Measurements from ENCODE around the gene MEF2D. TPM values are rescaled to one million over a fixed set of nuclear protein-coding genes. Genes with fewer than 3 reads are reported as not detected.

Gene MEF2D
- total RNA-seq, 1 donor from 2014 or later, result 26.6 TPM

DNA sequence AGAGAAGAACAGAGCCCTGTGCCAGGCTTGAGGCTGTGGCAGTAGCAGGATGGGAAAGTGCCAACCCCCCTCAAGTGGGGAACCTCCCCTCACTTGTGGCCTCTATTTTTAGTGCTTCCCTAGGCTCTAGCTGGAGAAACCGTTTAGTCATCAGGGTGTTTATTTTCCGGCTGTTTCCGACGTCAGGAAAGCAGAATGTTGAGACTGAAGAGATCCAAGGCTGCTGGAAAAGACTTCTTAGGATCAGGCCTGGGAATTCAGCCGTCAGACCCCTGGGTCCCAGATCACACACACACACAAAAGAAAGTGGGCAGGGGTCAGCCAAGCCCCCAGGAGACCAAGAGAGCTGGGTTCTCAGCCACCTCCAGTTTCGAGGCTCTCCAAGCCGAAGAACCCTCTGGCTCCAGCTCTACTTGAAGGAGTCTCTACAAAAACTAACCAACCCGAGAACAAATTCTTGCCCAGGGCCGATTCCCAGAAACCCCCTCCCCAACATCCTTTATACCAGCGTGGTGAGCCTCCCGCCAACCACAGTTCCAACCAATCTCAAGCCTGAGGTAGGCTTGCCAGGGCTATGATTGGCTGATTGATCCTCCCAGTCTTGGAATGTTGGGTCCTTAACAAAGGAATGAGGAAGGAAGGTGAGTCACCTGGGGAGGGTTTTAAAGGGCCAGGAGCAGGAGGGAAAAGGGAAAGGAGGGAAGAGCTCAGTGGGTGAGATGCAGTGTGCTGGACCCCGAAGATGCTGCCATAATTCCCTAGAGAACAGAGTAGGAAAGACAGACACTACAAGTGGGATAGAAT, 2.5 kb upstream of the MEF2D start:
- H3K4me1 Mint-ChIP-seq (ENCODE audit: low read depth), result peaks cover 39% of the 10 kb centered on the region
- no peaks in the 10 kb centered on the region for H3K9me3 Mint-ChIP-seq (ENCODE audit: low read depth)
- H3K4me3 Mint-ChIP-seq (ENCODE audit: low read depth), result peak overlapping the region; percentile 54
- H3K27me3 Mint-ChIP-seq, result no peaks in the 10 kb centered on the region
- peak overlapping the region; percentile 99 for H3K27ac Mint-ChIP-seq
- TF ChIP-seq, protein P1, sequence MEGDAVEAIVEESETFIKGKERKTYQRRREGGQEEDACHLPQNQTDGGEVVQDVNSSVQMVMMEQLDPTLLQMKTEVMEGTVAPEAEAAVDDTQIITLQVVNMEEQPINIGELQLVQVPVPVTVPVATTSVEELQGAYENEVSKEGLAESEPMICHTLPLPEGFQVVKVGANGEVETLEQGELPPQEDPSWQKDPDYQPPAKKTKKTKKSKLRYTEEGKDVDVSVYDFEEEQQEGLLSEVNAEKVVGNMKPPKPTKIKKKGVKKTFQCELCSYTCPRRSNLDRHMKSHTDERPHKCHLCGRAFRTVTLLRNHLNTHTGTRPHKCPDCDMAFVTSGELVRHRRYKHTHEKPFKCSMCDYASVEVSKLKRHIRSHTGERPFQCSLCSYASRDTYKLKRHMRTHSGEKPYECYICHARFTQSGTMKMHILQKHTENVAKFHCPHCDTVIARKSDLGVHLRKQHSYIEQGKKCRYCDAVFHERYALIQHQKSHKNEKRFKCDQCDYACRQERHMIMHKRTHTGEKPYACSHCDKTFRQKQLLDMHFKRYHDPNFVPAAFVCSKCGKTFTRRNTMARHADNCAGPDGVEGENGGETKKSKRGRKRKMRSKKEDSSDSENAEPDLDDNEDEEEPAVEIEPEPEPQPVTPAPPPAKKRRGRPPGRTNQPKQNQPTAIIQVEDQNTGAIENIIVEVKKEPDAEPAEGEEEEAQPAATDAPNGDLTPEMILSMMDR (IDR thresholded peaks at IDR 0.05; ENCODE audit: unreplicated experiment), result no peak
- no peak for DNase-seq (ENCODE audit: low spot score, unreplicated experiment)
- no peaks in the 10 kb centered on the region for H3K36me3 Mint-ChIP-seq (ENCODE audit: insufficient read depth)

DNA sequence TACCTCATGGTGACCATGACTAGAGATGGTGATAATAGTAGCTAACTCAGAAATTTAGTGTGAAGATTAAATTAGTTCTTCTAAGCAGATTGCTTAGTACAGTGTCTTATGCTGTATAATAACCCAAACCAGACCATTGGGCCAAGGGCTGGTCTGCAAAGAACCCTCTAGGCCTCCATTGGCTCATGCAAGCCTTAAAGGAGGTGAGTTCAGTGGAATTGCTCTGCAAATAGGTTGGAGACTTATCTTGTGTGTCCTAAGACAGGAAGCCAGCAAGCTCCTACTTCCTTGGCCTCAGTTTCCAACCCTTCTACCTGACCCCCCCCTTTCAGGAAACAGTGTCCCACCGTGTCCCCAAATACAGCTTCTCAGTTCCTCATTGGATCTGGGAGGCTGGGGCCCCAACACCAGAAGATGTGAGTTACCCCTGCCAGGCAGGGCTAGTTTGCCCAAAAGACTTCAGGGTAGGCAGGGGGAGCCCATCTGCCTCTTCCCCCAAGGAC, 1.9 kb upstream of the MEF2D start:
- TF ChIP-seq, protein P1 (IDR thresholded peaks at IDR 0.05; ENCODE audit: unreplicated experiment), result no peak
- Mint-ChIP-seq H3K9me3 (ENCODE audit: low read depth) (no peaks in the 10 kb centered on the region), H3K27me3 (no peaks in the 10 kb centered on the region), H3K36me3 (ENCODE audit: insufficient read depth) (no peaks in the 10 kb centered on the region), H3K4me3 (ENCODE audit: low read depth) (peak overlapping the region; percentile 74), H3K4me1 (ENCODE audit: low read depth) (peaks cover 39% of the 10 kb centered on the region), H3K27ac (peak overlapping the region; percentile 99)
- no peak for DNase-seq (ENCODE audit: low spot score, unreplicated experiment)

DNA sequence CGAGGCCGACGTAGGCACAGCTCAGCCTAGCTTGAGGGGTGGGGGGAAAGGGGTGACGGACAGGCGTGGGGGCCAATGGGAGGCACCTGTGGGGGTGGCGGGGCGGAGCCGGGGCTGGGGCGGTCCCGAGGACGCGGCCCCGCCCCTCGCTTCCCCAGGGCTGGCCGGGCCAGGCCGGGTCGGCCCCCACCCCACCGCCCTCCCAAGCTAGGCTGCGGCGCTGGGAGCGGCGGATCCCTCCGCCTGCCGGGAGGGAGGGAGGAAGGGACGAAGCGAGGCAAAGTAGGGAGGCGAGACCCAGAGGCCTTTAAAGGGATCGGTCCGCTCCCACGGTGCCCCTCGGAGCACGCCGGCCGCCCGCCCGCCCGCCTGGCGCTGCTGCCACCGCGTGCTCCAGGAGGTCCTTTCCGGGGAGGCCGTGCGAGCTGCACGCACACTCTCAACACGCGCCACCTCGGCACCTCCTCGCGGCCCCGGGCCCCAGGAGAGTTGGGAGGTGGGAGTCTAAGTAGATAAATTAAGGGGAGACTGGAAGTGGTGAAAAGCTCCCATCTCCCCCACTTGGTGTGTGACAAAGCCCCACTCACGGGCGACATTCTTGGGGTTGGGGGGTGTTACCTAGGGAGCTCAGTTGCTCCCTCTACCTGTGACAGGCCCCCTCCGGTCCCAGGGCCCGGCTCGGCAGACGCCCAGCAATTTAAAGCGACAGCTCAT, 375 bp upstream of the MEF2D start:
- TF ChIP-seq, protein P1 (IDR thresholded peaks at IDR 0.05; ENCODE audit: unreplicated experiment), result peak; percentile 63
- DNase-seq (ENCODE audit: low spot score, unreplicated experiment), result peak; percentile 90
- Mint-ChIP-seq H3K9me3 (ENCODE audit: low read depth) (no peaks in the 10 kb centered on the region), H3K27me3 (no peaks in the 10 kb centered on the region), H3K36me3 (ENCODE audit: insufficient read depth) (no peaks in the 10 kb centered on the region), H3K4me3 (ENCODE audit: low read depth) (peak overlapping the region; percentile 86), H3K27ac (peak overlapping the region; percentile 97), H3K4me1 (ENCODE audit: low read depth) (peaks cover 50% of the 10 kb centered on the region)

DNA sequence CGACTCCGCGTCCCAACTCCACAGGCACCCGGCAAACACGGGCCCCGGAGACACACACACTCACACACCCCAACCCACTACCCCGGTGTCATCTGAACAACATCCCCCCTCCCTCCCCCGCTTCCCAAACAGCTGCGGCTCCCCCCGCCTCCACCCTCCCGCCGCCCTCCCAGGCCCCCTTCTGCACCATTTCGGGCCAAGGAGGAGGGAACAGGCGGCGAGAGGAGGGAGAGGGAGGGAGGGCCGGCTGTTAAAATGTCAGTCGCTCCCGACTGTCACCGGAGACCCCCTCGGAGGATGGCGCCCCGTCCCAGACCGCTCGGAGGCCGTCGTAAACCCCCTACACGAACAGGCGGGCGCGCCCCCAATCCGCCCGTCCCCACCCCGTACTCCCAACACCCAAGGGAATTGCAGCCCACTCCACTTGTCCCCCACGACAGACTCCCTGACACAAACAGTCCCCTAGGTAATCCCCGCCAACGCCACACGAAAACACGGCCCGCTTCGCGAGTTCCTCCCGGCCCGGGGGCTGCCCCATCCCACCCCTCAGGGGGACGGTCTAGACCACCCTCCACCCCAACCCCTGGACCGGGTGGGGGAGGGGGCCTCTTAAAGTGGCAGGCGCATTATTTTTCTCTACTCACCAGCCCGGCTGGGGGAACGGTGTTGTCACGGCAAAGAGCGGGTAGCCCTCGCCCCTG, 583 bp downstream of the MEF2D start:
- Mint-ChIP-seq H3K9me3 (ENCODE audit: low read depth) (no peaks in the 10 kb centered on the region), H3K36me3 (ENCODE audit: insufficient read depth) (no peaks in the 10 kb centered on the region), H3K4me3 (ENCODE audit: low read depth) (peak overlapping the region; percentile 86), H3K4me1 (ENCODE audit: low read depth) (peaks cover 51% of the 10 kb centered on the region), H3K27ac (peak overlapping the region; percentile 89), H3K27me3 (no peaks in the 10 kb centered on the region)
- peak; percentile 43 for DNase-seq (ENCODE audit: low spot score, unreplicated experiment)
- TF ChIP-seq, protein P1 (IDR thresholded peaks at IDR 0.05; ENCODE audit: unreplicated experiment), result no peak

Data from progenitor cell of endocrine pancreas (in vitro differentiated cells).